DMS53 (cell line): ENCODE results near the gene DGKA.
"Not testable (repeated sequence)": the region's sequence is repeated elsewhere in the genome, so short reads cannot be mapped to it uniquely, and the experiment has no call there.

Source experiments
- DNase-seq: peaks from one replicate; lab custom pipeline; 2025; lab: John Stamatoyannopoulos, UW

Gene DGKA

DNA sequence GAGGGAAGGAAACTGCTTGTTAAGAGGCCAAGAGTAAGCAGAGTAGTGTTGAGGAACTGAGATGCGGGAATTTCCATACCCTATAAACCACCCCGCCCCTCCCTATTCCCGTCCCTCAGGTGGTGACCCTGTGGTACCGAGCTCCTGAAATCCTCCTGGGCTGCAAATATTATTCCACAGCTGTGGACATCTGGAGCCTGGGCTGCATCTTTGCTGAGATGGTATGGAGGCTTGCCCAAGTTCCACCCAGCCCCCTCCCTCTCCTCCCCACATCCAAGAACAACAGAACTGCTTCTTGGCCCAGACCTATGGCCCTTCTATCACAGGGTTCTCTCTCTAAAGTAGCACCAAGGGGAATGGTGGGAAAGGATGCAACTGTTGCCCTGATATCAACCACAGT is 38.4 kb downstream of the DGKA start:
- DNase-seq = no peak

GRCh38 chr12:55970775-55971174 is 39.8 kb downstream of the DGKA start:
- DNase-seq = no peak

DNA sequence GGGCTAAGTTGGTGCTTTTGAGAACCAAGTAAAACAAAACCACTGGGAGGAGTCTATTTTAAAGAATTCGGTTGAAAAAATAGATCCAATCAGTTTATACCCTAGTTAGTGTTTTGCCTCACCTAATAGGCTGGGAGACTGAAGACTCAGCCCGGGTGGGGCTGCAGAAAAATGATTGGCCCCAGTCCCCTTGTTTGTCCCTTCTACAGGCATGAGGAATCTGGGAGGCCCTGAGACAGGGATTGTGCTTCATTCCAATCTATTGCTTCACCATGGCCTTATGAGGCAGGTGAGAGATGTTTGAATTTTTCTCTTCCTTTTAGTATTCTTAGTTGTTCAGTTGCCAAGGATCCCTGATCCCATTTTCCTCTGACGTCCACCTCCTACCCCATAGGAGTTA is 41.1 kb downstream of the DGKA start:
- no peak for DNase-seq

DNA sequence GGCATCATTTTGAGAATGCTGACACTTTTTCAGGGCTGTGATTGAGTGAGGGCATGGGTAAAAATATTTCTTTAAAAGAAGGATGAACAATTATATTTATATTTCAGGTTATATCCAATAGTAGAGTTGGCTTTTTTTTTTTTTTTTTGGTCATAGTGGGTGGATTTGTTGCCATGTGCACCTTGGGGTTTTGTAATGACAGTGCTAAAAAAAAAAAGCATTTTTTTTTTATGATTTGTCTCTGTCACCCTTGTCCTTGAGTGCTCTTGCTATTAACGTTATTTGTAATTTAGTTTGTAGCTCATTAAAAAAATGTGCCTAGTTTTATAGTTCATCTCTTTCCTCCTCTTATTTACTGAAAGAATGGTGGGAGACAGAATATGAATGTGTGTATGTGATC is 41.5 kb downstream of the DGKA start:
- no peak for DNase-seq

DNA sequence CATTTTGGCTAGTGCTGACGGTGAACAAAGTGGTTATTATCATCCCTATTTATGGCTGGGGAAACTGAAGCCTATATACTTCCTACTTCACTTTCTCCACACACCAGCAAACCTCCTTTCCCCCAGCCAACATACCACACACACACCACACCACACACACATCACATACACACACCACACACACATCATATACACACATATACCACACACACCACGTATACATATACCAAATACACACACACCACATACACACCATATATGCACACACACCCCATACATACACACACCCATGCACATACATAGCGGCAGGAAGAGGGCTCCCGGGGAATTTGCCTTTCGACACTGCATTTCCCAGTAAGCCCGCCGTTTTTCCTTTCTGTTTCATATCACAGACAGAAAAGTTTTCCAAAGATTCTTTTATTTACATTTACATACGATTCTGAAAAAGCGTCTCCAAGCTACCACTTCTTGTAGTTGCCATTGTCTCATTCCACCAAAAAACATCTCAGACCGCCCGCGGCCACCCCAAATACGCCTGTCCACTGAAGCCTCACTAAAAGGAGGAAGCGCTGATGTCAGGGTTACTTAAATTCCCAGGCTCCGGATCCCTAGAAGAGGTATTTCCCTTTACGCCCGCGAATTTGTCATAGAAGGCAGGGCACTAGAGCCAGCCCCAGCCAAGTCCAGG is 42.1 kb downstream of the DGKA start:
- DNase-seq = peak; percentile 72

GRCh38 chr12:55973599-55974307 is 42.8 kb downstream of the DGKA start, which contains the start of gene RAB5B:
TSS of gene RAB5B (plus strand) at chr12:55974078. CDS start at chr12:55986961, 12,883 bp downstream.
- DNase-seq = peak; percentile 100

- peak; percentile 81 for DNase-seq
Measured at GRCh38 chr12:55974308-55974730, 43.4 kb downstream of the DGKA start.

DNA sequence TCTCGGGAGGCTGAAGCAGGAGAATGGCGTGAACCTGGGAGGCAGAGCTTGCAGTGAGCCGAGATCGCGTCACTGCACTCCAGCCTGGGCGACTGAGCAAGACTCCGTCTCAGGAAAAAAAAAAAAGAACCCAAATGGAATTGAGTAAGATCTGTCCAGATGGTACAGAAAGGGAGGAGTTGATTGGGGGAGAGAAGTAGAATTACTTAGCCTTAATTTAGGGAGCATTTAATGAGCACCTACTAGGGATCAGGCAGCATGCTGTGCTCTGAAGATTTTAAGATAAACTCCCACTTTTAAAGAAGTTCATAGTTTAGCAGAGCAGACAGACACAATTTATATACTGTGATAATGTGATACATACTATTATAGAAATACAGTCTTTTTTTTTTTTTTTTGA is 47.4 kb downstream of the DGKA start:
- no peak for DNase-seq

DNA sequence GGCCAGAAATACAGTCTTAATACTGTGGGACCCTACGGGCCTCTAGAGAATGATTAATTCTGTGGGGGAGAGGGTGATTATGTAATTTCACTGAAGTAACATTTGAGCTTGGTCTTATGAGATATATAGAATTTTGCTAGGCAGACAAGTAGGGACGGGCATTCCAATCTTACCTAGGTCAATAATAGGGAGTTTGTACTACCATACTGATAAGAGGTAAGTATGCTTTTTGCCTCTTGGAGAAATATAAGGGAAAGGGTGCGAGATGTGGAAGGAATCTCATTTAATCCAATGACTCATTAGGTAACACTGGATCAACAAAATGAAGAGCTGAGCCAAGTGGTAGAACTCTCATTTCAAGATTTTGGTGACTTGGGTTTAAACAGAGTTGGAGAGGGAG is 48.1 kb downstream of the DGKA start:
- DNase-seq = no peak

GRCh38 chr12:55981882-55982281 is 50.9 kb downstream of the DGKA start:
- peak; percentile 38 for DNase-seq

DNA sequence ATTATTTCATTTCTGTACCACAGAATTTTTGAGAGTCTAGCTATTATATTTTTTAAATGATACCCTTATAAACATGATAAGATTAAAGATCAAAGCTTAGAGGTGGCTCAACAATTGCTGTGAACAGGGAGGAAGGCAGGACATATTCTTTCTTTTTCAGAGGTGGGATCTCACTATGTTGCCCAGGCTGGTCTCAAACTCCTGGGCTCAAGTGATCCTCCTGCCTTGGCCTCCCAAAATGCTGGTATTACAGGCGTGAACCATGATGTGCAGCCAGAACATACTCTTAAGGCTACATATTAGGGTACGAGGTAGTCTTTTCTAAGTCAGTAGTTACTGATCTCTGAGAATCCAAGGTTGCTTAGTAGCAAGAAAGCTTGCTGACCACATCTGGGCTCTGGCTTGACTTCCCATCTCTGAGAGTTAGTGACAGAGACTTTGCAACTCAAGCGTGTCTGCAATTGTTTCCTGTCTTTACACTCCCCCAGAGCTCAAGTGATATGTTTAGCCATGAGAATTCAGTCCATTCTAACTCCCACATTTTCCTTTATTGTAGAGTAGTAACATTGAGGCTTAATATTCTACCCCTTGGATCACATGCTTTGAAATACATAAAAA is 51.5 kb downstream of the DGKA start:
- peak; percentile 16 for DNase-seq

DNA sequence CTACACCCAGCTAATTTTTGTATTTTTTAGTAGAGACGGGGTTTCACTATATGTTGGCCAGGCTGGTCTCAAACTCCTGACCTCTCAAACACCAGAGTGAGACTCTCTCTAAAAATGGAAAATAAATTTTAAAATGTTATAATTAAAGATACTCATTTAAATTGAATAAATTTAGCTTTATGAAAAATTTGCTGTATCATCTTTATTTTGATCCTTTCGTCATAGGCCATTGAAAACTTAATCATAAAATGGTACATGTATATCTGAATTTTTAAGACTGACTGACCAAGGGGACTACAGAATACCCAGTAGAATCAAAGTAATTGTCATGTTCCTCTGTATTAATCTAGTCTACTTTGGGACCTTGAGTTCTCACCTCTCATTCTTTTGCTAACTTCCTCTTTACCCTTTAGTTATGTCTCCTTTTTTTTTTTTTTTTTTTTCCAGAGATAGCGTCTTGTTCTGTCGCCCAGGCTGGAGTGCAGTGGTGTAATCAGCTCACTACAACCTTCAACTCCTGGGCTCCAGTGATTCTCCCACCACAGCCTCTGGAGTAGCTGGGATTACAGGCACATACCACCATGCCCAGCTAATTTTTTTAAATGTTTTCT is 52.4 kb downstream of the DGKA start:
- no peak for DNase-seq

DNA sequence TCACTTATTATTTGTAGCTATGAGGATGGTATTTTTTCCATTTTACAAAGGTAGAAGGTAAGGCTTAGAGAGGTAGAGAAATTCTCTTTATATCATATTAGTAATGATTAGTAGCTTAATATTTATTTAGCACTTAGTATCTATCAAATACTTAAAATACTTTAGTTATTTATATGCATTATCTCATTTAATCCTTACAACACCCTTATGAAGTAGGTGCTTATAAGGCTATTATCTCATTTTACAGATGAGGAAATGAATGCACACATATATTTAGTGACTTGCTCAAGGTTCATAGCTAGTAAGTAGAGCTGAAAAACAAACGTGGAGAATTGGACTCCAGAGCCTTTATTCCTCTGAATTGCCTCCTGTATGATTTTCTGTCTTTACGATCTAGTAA is 53.9 kb downstream of the DGKA start:
- no peak for DNase-seq

GRCh38 chr12:55985341-55985740 is 54.4 kb downstream of the DGKA start:
- DNase-seq = no peak

- DNase-seq = not testable (repeated sequence)
Measured at GRCh38 chr12:55985976-55986375, 55.0 kb downstream of the DGKA start.

- DNase-seq = no peak
Measured at GRCh38 chr12:55991110-55991509, 60.1 kb downstream of the DGKA start.

- DNase-seq = no peak
Measured at GRCh38 chr12:55993230-55993853, 62.4 kb downstream of the DGKA start.

GRCh38 chr12:55995366-55995765 is 64.4 kb downstream of the DGKA start:
- DNase-seq = peak; percentile 17

- DNase-seq = peak; percentile 84
Measured at GRCh38 chr12:55996201-55996714, 65.3 kb downstream of the DGKA start.

DNA sequence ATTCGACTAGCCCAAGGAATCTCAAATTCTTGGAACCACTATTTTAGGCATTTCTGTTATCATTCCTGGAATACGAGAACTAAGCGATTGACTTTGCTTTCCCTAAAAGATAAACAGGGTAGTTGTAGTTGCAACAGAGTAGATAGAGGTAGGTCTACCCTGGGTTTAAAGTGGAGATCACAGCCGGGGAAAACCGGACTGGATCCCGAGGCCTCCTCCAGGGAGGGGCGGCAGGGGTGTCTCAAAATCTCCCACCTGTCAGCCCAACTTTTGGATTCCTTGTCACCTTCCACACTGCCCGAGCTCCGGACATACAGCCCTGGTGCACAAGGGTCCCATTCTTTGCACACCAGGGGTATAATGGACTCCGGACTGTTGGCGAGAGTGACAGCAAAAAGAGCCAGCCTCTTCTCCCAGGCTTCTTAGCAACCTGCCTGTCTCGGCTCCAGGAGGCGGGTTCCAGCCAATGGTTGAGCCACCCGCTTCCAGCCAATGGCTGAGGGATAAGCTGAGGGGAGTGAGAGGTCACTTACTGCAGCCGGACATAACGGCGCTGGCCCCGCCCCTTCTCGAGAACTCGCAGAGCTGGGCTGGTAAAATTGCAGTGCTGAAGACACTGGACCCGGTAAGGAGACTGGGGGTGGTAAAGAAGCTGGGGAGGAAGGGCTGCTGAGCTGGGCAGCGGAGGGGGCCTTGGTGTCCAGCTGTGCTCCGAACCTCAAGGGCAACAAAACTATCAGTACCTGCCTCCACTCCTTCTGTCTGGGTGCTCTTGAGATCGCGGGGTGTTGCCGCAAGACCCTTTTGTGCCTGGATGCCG is 66.0 kb downstream of the DGKA start, which contains the start of gene SUOX:
TSS of gene SUOX (plus strand) at position 562 of the 820 bp plus-strand sequence. CDS start 4,946 bp downstream, outside the sequence.
- peak; percentile 98 for DNase-seq

GRCh38 chr12:55997535-55997859 is 66.5 kb downstream of the DGKA start:
- DNase-seq = peak; percentile 65
